IMR-90 (cell line): ENCODE data around the gene MMS19. TPM values are rescaled to one million over a fixed set of nuclear protein-coding genes. Genes with fewer than 3 reads are reported as not detected.

Source experiments
- ATAC-seq: fragments of 200-7000 bp; cut with Tn5 transposase; 2 replicates; pipeline ENCODE4 v1.9.1; 2020; ENCODE audit warnings: low read depth, mild to moderate bottlenecking, moderate library complexity
- BruUV-seq: library from RNA; stranded (reverse); fragments of 400-500 nt; replicated peaks from 2 replicates; lab custom pipeline; 2021; lab: Mats Ljungman, UMichigan
- CTCF ChIA-PET: fragments of 300-600 bp; formaldehyde crosslinking; extraction: SDS; loops from one replicate; lab custom pipeline; 2021; ENCODE audit warnings: antibody characterized with exemption; lab: Yijun Ruan, JAX
- POLR2A ChIA-PET: fragments of 300-600 bp; sonication (Branson Sonifier 250); formaldehyde crosslinking; loops from one replicate; lab custom pipeline; 2022; ENCODE audit warnings: antibody characterized with exemption; ENCODE audit not compliant: unreplicated experiment; lab: Charles Lee
- DNase-seq: peaks from one replicate; pipeline ENCODE4 v3.0.0; 2013
- H2AFZ ChIP-seq: replicated peaks from 2 replicates; pipeline ENCODE3; 2013; ENCODE audit warnings: low read length, mild to moderate bottlenecking; ENCODE audit not compliant: poor library complexity
- H2AK5ac ChIP-seq: 2 replicates; pipeline ENCODE4 v1.6.1; 2013; ENCODE audit warnings: low read depth, low read length, inconsistent platforms
- H2AK9ac ChIP-seq: replicated peaks from 2 replicates; pipeline ENCODE3; 2013; ENCODE audit warnings: mild to moderate bottlenecking, low read depth, low read length, moderate library complexity; ENCODE audit not compliant: poor library complexity
- H2BK120ac ChIP-seq: 2 replicates; pipeline ENCODE4 v1.6.1; 2013; ENCODE audit warnings: low read depth, low read length, inconsistent platforms
- H2BK15ac ChIP-seq: 3 replicates; pipeline ENCODE4 v1.6.1; 2013; ENCODE audit warnings: low read depth, low read length, inconsistent platforms
- H2BK20ac ChIP-seq: 2 replicates; pipeline ENCODE4 v1.6.1; 2013; ENCODE audit warnings: low read depth, mild to moderate bottlenecking, inconsistent platforms, low read length, moderate library complexity
- H2BK5ac ChIP-seq: 2 replicates; pipeline ENCODE4 v1.6.1; 2013; ENCODE audit warnings: mild to moderate bottlenecking, low read depth, low read length, inconsistent platforms; ENCODE audit not compliant: poor library complexity, severe bottlenecking
- H3K14ac ChIP-seq: replicated peaks from 2 replicates; pipeline ENCODE4 v1.6.1; 2013; ENCODE audit warnings: low read depth, low read length, inconsistent platforms
- H3K18ac ChIP-seq: 2 replicates; pipeline ENCODE4 v1.6.1; 2013; ENCODE audit warnings: low read depth, low read length, control low read depth
- H3K23ac ChIP-seq: 2 replicates; pipeline ENCODE4 v1.6.1; 2013; ENCODE audit warnings: low read depth, low read length, inconsistent platforms
- H3K27ac ChIP-seq: 2 replicates; pipeline ENCODE4 v1.5.1; 2013; ENCODE audit warnings: mild to moderate bottlenecking, control low read depth, low read length; ENCODE audit not compliant: insufficient read depth
- H3K27me3 ChIP-seq: 2 replicates; pipeline ENCODE4 v1.6.1; 2013; ENCODE audit warnings: low read length; ENCODE audit not compliant: control insufficient read depth, insufficient read depth
- H3K36me3 ChIP-seq: 2 replicates; pipeline ENCODE4 v1.6.1; 2013; ENCODE audit warnings: low read length, mixed read lengths; ENCODE audit not compliant: control insufficient read depth, insufficient read depth
- H3K4ac ChIP-seq: 2 replicates; pipeline ENCODE4 v1.6.1; 2013; ENCODE audit warnings: low read depth, low read length, inconsistent platforms
- H3K4me1 ChIP-seq: 2 replicates; pipeline ENCODE4 v1.6.1; 2013; ENCODE audit warnings: low read length, mixed read lengths; ENCODE audit not compliant: control insufficient read depth, insufficient read depth
- H3K4me2 ChIP-seq: 2 replicates; pipeline ENCODE4 v1.6.1; 2013; ENCODE audit warnings: low read depth, mild to moderate bottlenecking, control low read depth, low read length, moderate library complexity
- H3K4me3 ChIP-seq: 2 replicates; pipeline ENCODE4 v1.5.1; 2013; ENCODE audit warnings: low read depth, mild to moderate bottlenecking, control low read depth, low read length, moderate library complexity; ENCODE audit not compliant: insufficient read depth
- H3K56ac ChIP-seq: 2 replicates; pipeline ENCODE4 v1.6.1; 2013; ENCODE audit warnings: low read length, inconsistent platforms; ENCODE audit not compliant: insufficient read depth; ENCODE audit errors: extremely low read depth
- H3K79me1 ChIP-seq, 2 experiments: 2 replicates each; pipeline ENCODE4 v1.6.1; 2013; ENCODE audit warnings: low read length in 2 of 2, inconsistent platforms in 1 of 2, low read depth in 1 of 2
- H3K9ac ChIP-seq: 2 replicates; pipeline ENCODE4 v1.6.1; 2013; ENCODE audit warnings: low read depth, low read length, control low read depth
- H3K9me1 ChIP-seq: 2 replicates; pipeline ENCODE4 v1.6.1; 2013; ENCODE audit warnings: low read length, inconsistent platforms; ENCODE audit not compliant: insufficient read depth
- H3K9me3 ChIP-seq: 2 replicates; pipeline ENCODE4 v1.6.1; 2013; ENCODE audit warnings: low read length; ENCODE audit not compliant: control insufficient read depth, insufficient read depth
- H4K20me1 ChIP-seq: 2 replicates; pipeline ENCODE4 v1.6.1; 2013; ENCODE audit warnings: low read length, inconsistent platforms; ENCODE audit not compliant: insufficient read depth
- H4K5ac ChIP-seq: 2 replicates; pipeline ENCODE4 v1.6.1; 2013; ENCODE audit warnings: mild to moderate bottlenecking, low read depth, low read length, control low read depth
- H4K8ac ChIP-seq, 2 experiments: 2 replicates each; pipeline ENCODE4 v1.6.1; 2013; ENCODE audit warnings: low read depth in 2 of 2, low read length in 2 of 2, control low read depth in 1 of 2, inconsistent platforms in 1 of 2
- H4K91ac ChIP-seq: 2 replicates; pipeline ENCODE4 v1.6.1; 2013; ENCODE audit warnings: low read depth, low read length, inconsistent platforms; ENCODE audit not compliant: insufficient read depth
- BHLHE40 ChIP-seq: fragments of 150-350 bp; IDR thresholded peaks from 2 replicates; pipeline ENCODE4 v1.6.1; 2016; ENCODE audit warnings: mild to moderate bottlenecking, low read depth, low read length
- CEBPB ChIP-seq: IDR thresholded peaks from 2 replicates; pipeline ENCODE4 v1.6.1; 2012; ENCODE audit warnings: low read depth, low read length, improper control_type of control experiment
- CHD1 ChIP-seq: IDR thresholded peaks from 2 replicates; pipeline ENCODE4 v1.6.1; 2012; ENCODE audit warnings: low read depth, low read length, improper control_type of control experiment
- CTCF ChIP-seq: conservative IDR thresholded peaks from 2 replicates; pipeline ENCODE4 v1.5.1; 2012; ENCODE audit warnings: mild to moderate bottlenecking, low read depth, low read length, improper control_type of control experiment
- FOS ChIP-seq: fragments of 150-350 bp; IDR thresholded peaks from 2 replicates; pipeline ENCODE4 v1.6.1; 2016; ENCODE audit warnings: low read depth, low read length
- MAFK ChIP-seq: IDR thresholded peaks from 2 replicates; pipeline ENCODE4 v1.6.1; 2012; ENCODE audit warnings: low read depth, low read length, improper control_type of control experiment
- MAZ ChIP-seq: IDR thresholded peaks from 2 replicates; pipeline ENCODE4 v1.6.1; 2012; ENCODE audit warnings: low read depth, mild to moderate bottlenecking, low read length, improper control_type of control experiment, moderate library complexity, borderline replicate concordance
- MXI1 ChIP-seq: IDR thresholded peaks from 2 replicates; pipeline ENCODE4 v1.6.1; 2012; ENCODE audit warnings: low read depth, mild to moderate bottlenecking, low read length, moderate library complexity, borderline replicate concordance
- NFE2L2 ChIP-seq: fragments of 150-350 bp; IDR thresholded peaks from 2 replicates; pipeline ENCODE4 v1.6.1; 2016; ENCODE audit warnings: low read depth, mild to moderate bottlenecking, low read length
- POLR2A ChIP-seq: IDR thresholded peaks from 2 replicates; pipeline ENCODE4 v1.6.1; 2012; ENCODE audit warnings: mild to moderate bottlenecking, low read depth, low read length
- RAD21 ChIP-seq: IDR thresholded peaks from 2 replicates; pipeline ENCODE4 v1.6.1; 2012; ENCODE audit warnings: low read length, improper control_type of control experiment
- RCOR1 ChIP-seq: IDR thresholded peaks from 2 replicates; pipeline ENCODE4 v1.6.1; 2012; ENCODE audit warnings: mild to moderate bottlenecking, low read length, improper control_type of control experiment; ENCODE audit not compliant: insufficient replicate concordance
- RFX5 ChIP-seq: IDR thresholded peaks from 2 replicates; pipeline ENCODE4 v1.8.0; 2012; ENCODE audit warnings: low read depth, mild to moderate bottlenecking, low read length, moderate library complexity
- SMC3 ChIP-seq: fragments of 150-350 bp; IDR thresholded peaks from 2 replicates; pipeline ENCODE4 v1.6.1; 2016; ENCODE audit warnings: low read depth, mild to moderate bottlenecking, antibody characterized with exemption, low read length, moderate library complexity
- WGBS, 2 experiments: methylation state at CpG; one replicate each; pipeline versions ENCODE4 v1.1.5 to v1.1.7; 2013; ENCODE audit warnings: missing lambda C conversion rate in 2 of 2; ENCODE audit not compliant: insufficient read length in 1 of 2; ENCODE audit errors: extremely low coverage in 2 of 2; 5-methylcytosine and 5-hydroxymethylcytosine counted together
- dilution Hi-C: fragments of 300-500 bp; cut with HindIII; formaldehyde crosslinking; loops from one replicate; pipeline ENCODE4 v1.14.3; 2018; ENCODE audit warnings: low sequenced_read_pairs; ENCODE audit not compliant: unreplicated experiment
- in situ Hi-C: fragments of 300-500 bp; cut with MboI; formaldehyde crosslinking; loops from 3 replicates; pipeline ENCODE4 v1.14.3; 2019; ENCODE audit warnings: low sequenced_read_pairs, inconsistent platforms, mixed read lengths
- intact Hi-C: fragments of 100-400 bp; cut with micrococcal nuclease; formaldehyde crosslinking; loops from 2 replicates; pipeline ENCODE4 v1.10.0; 2022
- polyA plus RNA-seq, 3 experiments: library from polyadenylated mRNA; depleted of rRNA; stranded (reverse); fragments of >200 nt; gene quantifications; 2 replicates each; pipeline ENCODE4 v1.2.3, GENCODE V29; 2012; ENCODE audit warnings: low replicate concordance in 1 of 3
- total RNA-seq: library from RNA; depleted of rRNA; stranded (reverse); fragments of >200 nt; gene quantifications from 2 replicates; pipeline ENCODE4 v1.2.3, GENCODE V29; 2012
- TF ChIP-seq, protein P1 (sequence below): fragments of 150-350 bp; IDR thresholded peaks from 2 replicates; pipeline ENCODE4 v1.6.1; 2016; ENCODE audit warnings: low read depth, mild to moderate bottlenecking, low read length, moderate library complexity, borderline replicate concordance
- TF ChIP-seq, protein P2 (sequence below): fragments of 150-350 bp; IDR thresholded peaks from 2 replicates; pipeline ENCODE4 v1.6.1; 2017; ENCODE audit warnings: mild to moderate bottlenecking, antibody characterized with exemption, low read length, low read depth

MMS19 gene
- total and polyA plus RNA-seq, 2 of the 4 experiments (the other 2 are of a cell fraction) = 70.1 to 72.7 TPM

- in situ Hi-C loops = no loop called here
- TF ChIP-seq CEBPB (no peak), NFE2L2 (no peak), POLR2A (no peak), CHD1 (no peak), MAZ (no peak), SMC3 (no peak), FOS (no peak), MXI1 (no peak), RAD21 (no peak), CTCF (no peak), RCOR1 (no peak), RFX5 (no peak), BHLHE40 (no peak), MAFK (no peak)
- TF ChIP-seq, protein P1, sequence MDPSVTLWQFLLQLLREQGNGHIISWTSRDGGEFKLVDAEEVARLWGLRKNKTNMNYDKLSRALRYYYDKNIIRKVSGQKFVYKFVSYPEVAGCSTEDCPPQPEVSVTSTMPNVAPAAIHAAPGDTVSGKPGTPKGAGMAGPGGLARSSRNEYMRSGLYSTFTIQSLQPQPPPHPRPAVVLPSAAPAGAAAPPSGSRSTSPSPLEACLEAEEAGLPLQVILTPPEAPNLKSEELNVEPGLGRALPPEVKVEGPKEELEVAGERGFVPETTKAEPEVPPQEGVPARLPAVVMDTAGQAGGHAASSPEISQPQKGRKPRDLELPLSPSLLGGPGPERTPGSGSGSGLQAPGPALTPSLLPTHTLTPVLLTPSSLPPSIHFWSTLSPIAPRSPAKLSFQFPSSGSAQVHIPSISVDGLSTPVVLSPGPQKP = no peak
- TF ChIP-seq, protein P2, sequence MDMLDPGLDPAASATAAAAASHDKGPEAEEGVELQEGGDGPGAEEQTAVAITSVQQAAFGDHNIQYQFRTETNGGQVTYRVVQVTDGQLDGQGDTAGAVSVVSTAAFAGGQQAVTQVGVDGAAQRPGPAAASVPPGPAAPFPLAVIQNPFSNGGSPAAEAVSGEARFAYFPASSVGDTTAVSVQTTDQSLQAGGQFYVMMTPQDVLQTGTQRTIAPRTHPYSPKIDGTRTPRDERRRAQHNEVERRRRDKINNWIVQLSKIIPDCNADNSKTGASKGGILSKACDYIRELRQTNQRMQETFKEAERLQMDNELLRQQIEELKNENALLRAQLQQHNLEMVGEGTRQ = no peak
- Histone ChIP-seq H3K36me3 (peaks cover 80% of the 10 kb centered on the region), H3K14ac (no peak overlapping the region), H3K9me3 (no peaks in the 10 kb centered on the region), H3K4me2 (no peak overlapping the region), H4K5ac (no peak overlapping the region), H3K27ac (no peak overlapping the region), H3K4me3 (no peak overlapping the region), H3K9me1 (0 out of 2 replicates have a peak, but pooled peaks cover 1% of the 10 kb centered on the region), H4K20me1 (peaks cover 10% of the 10 kb centered on the region), H2BK5ac (no peak overlapping the region), H2BK120ac (no peak overlapping the region), H3K4me1 (peaks cover 3% of the 10 kb centered on the region; the same call in 1 of the 2 replicates), H3K23ac (no peak overlapping the region), H2AK5ac (no peak overlapping the region), H2AFZ (no peak overlapping the region), H2BK15ac (no peak overlapping the region), H3K18ac (no peak overlapping the region), H2BK20ac (no peak overlapping the region), H3K27me3 (no peaks in the 10 kb centered on the region), H3K79me1 (peaks cover 21 to 48% of the 10 kb centered on the region in 2 experiments), H3K9ac (no peak overlapping the region), H3K56ac (no peak overlapping the region), H2AK9ac (no peak overlapping the region), H4K8ac (no peak overlapping the region), H3K4ac (no peak overlapping the region), H4K91ac (no peak overlapping the region)
- WGBS, 2 experiments = 100% methylated on average over 4 of the region's 7 CpGs; no CpG with 5 or more reads in 1 of the 2 experiments
- DNase-seq = no peak
- BruUV-seq = no TSS peak
- ChIA-PET CTCF (no interaction called here), POLR2A (no interaction called here)
- dilution Hi-C loops = no loop called here
- intact Hi-C loops = no loop called here
- ATAC-seq = no peak
These were observed 39.1 kb downstream of the MMS19 start for GRCh38 chr10:97459111-97459510.
